PC-9 (cell line): ENCODE results near the gene CBL.

ENCODE experiments used
- CTCF ChIP-seq: fragments of 200-600 bp; sonication (generic); conservative IDR thresholded peaks from 2 replicates; pipeline ENCODE4 v1.6.1; 2017; ENCODE audit warnings: mixed run types, antibody characterized with exemption, mild to moderate bottlenecking, moderate library complexity
- EZH2 ChIP-seq: fragments of 200-600 bp; sonication (generic); IDR thresholded peaks from 2 replicates; pipeline ENCODE4 v1.8.0; 2017; ENCODE audit warnings: antibody characterized with exemption, low read depth

DNA sequence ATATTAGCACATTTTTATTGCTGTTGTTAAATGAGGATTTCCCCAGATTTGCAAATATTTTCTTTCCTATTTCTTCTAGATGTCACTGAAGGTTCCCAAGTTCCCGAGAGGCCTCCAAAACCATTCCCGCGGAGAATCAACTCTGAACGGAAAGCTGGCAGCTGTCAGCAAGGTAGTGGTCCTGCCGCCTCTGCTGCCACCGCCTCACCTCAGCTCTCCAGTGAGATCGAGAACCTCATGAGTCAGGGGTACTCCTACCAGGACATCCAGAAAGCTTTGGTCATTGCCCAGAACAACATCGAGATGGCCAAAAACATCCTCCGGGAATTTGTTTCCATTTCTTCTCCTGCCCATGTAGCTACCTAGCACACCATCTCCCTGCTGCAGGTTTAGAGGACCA is 93.3 kb downstream of the CBL start:
- no peak for TF ChIP-seq CTCF
- no peak for TF ChIP-seq EZH2
